Neural progenitor cell (in vitro differentiated cells): ENCODE results near the gene E4F1. TPM values are rescaled to one million over a fixed set of nuclear protein-coding genes. Genes with fewer than 3 reads are reported as not detected.

Source experiments
- DNase-seq: peaks from one replicate; pipeline ENCODE4 v3.0.0-alpha.2; 2016; ENCODE audit warnings: low spot score
- H2AFZ ChIP-seq: fragments of 200-600 bp; sonication (generic); replicated peaks from 2 replicates; pipeline ENCODE4 v1.6.1; 2016; ENCODE audit warnings: antibody characterized with exemption
- H3F3A ChIP-seq: fragments of 200-600 bp; sonication (generic); 2 replicates; pipeline ENCODE4 v1.6.1; 2016; ENCODE audit warnings: antibody characterized with exemption, low read depth
- H3K27ac ChIP-seq: fragments of 200-600 bp; sonication (generic); 2 replicates; pipeline ENCODE4 v1.5.1; 2016; ENCODE audit warnings: mild to moderate bottlenecking
- H3K27me3 ChIP-seq: fragments of 200-600 bp; sonication (generic); 2 replicates; pipeline ENCODE4 v1.6.1; 2016; ENCODE audit warnings: mild to moderate bottlenecking, moderate library complexity
- H3K36me3 ChIP-seq: fragments of 200-600 bp; sonication (generic); 2 replicates; pipeline ENCODE4 v1.5.1; 2016
- H3K4me1 ChIP-seq: fragments of 200-600 bp; sonication (generic); 2 replicates; pipeline ENCODE4 v1.6.1; 2016; ENCODE audit warnings: mixed run types
- H3K4me2 ChIP-seq: fragments of 200-600 bp; sonication (generic); 2 replicates; pipeline ENCODE4 v1.6.1; 2016
- H3K4me3 ChIP-seq: fragments of 200-600 bp; sonication (generic); 2 replicates; pipeline ENCODE4 v1.5.1; 2016
- H3K79me2 ChIP-seq: fragments of 200-600 bp; sonication (generic); 2 replicates; pipeline ENCODE4 v1.6.1; 2016; ENCODE audit warnings: low read depth
- H3K9ac ChIP-seq: fragments of 200-600 bp; sonication (generic); 2 replicates; pipeline ENCODE4 v1.6.1; 2016
- H3K9me3 ChIP-seq: fragments of 200-600 bp; sonication (generic); 2 replicates; pipeline ENCODE4 v1.5.1; 2016; ENCODE audit warnings: low read depth
- H4K20me1 ChIP-seq: fragments of 200-600 bp; sonication (generic); 2 replicates; pipeline ENCODE4 v1.6.1; 2016; ENCODE audit warnings: low read depth
- H3K27ac Mint-ChIP-seq: 3 replicates; pipeline ENCODE4 v1.8.0; 2021; ENCODE audit warnings: mixed read lengths
- H3K27me3 Mint-ChIP-seq: 2 replicates; pipeline ENCODE4 v1.8.0; 2022; ENCODE audit warnings: low read depth, mild to moderate bottlenecking, inconsistent platforms, moderate library complexity, mixed read lengths; ENCODE audit not compliant: insufficient read depth
- H3K36me3 Mint-ChIP-seq: 3 replicates; pipeline ENCODE4 v1.8.0; 2021; ENCODE audit warnings: mixed read lengths
- H3K4me1 Mint-ChIP-seq: 3 replicates; pipeline ENCODE4 v1.8.0; 2021; ENCODE audit warnings: mixed read lengths
- H3K4me3 Mint-ChIP-seq: 3 replicates; pipeline ENCODE4 v1.8.0; 2021; ENCODE audit warnings: mild to moderate bottlenecking, moderate library complexity, mixed read lengths
- H3K9me3 Mint-ChIP-seq: 3 replicates; pipeline ENCODE4 v1.8.0; 2020; ENCODE audit warnings: mixed read lengths
- EZH2 ChIP-seq: fragments of 200-600 bp; sonication (generic); IDR thresholded peaks from 2 replicates; pipeline ENCODE4 v1.6.1; 2017; ENCODE audit warnings: antibody characterized with exemption, mild to moderate bottlenecking, moderate library complexity
- EZH2phosphoT487 ChIP-seq: fragments of 200-600 bp; sonication (generic); IDR thresholded peaks from 2 replicates; pipeline ENCODE4 v1.6.1; 2017; ENCODE audit warnings: antibody characterized with exemption
- total RNA-seq: library from RNA; depleted of rRNA; stranded (reverse); fragments of >200 nt; gene quantifications from 2 replicates; pipeline ENCODE4 v1.2.3, GENCODE V29; 2015; ENCODE audit warnings: low replicate concordance
- TF ChIP-seq, protein P1 (sequence below): fragments of 200-600 bp; sonication (generic); IDR thresholded peaks from 2 replicates; pipeline ENCODE4 v1.5.1; 2017; ENCODE audit warnings: antibody characterized with exemption, mild to moderate bottlenecking

E4F1 gene
- total RNA-seq, 1 donor from 2014 or later, result 7.4 TPM

DNA sequence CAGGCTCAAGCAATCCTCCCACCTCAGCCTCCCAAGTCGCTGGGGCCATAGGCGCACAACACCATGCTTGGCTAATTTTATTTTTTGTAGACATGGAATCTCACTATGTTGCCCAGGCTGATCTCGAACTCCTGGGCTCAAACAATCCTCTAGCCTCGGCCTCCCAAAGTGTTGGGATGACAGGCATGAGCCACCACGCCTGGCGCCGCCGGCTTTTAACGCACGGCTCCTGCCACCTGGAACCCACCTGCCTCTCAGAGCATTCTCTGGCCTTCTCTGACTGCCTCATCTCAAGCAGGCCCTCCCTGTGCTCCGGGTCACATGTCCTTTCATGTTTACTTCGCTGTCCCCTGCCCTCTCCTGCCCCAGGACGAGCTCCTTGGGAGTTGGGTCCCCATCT, 37.3 kb upstream of the E4F1 start:
- no peak for DNase-seq
- no peaks in the 10 kb centered on the region for H3K9me3 Mint-ChIP-seq
- Histone ChIP-seq H3K9me3 (no peaks in the 10 kb centered on the region), H3K79me2 (no peaks in the 10 kb centered on the region), H3K27ac (no peak overlapping the region), H3K4me1 (no peaks in the 10 kb centered on the region), H3K27me3 (no peaks in the 10 kb centered on the region), H3K4me2 (no peak overlapping the region), H4K20me1 (no peaks in the 10 kb centered on the region), H3K4me3 (no peak overlapping the region), H3F3A (no peaks in the 10 kb centered on the region), H3K9ac (no peak overlapping the region), H2AFZ (no peak overlapping the region), H3K36me3 (no peaks in the 10 kb centered on the region)
- H3K4me1 Mint-ChIP-seq, result peaks cover 3% of the 10 kb centered on the region
- H3K36me3 Mint-ChIP-seq, result peaks cover 2% of the 10 kb centered on the region
- no peak for TF ChIP-seq EZH2phosphoT487
- TF ChIP-seq, protein P1, sequence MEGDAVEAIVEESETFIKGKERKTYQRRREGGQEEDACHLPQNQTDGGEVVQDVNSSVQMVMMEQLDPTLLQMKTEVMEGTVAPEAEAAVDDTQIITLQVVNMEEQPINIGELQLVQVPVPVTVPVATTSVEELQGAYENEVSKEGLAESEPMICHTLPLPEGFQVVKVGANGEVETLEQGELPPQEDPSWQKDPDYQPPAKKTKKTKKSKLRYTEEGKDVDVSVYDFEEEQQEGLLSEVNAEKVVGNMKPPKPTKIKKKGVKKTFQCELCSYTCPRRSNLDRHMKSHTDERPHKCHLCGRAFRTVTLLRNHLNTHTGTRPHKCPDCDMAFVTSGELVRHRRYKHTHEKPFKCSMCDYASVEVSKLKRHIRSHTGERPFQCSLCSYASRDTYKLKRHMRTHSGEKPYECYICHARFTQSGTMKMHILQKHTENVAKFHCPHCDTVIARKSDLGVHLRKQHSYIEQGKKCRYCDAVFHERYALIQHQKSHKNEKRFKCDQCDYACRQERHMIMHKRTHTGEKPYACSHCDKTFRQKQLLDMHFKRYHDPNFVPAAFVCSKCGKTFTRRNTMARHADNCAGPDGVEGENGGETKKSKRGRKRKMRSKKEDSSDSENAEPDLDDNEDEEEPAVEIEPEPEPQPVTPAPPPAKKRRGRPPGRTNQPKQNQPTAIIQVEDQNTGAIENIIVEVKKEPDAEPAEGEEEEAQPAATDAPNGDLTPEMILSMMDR, result no peak
- TF ChIP-seq EZH2, result no peak
- H3K27ac Mint-ChIP-seq, result peak overlapping the region; percentile 74
- H3K4me3 Mint-ChIP-seq, result no peak overlapping the region
- peaks cover 9% of the 10 kb centered on the region for H3K27me3 Mint-ChIP-seq

- no peaks in the 10 kb centered on the region for H3K27me3 ChIP-seq
- no peak overlapping the region for H3K9ac ChIP-seq
These were observed 36.9 kb upstream of the E4F1 start for GRCh38 chr16:2186505-2186904.

GRCh38 chr16:2187212-2187611, 36.2 kb upstream of the E4F1 start:
- no peaks in the 10 kb centered on the region for H3K4me1 ChIP-seq
- no peak for DNase-seq
- H2AFZ ChIP-seq, result no peak overlapping the region
- H3K27me3 Mint-ChIP-seq, result peaks cover 6% of the 10 kb centered on the region
- no peaks in the 10 kb centered on the region for H4K20me1 ChIP-seq
- H3K9me3 ChIP-seq, result no peaks in the 10 kb centered on the region
- no peak overlapping the region for H3K4me3 ChIP-seq
- TF ChIP-seq, protein P1, result no peak
- no peak for TF ChIP-seq EZH2phosphoT487
- no peak for TF ChIP-seq EZH2
- H3K9me3 Mint-ChIP-seq, result no peaks in the 10 kb centered on the region
- no peaks in the 10 kb centered on the region for H3K27me3 ChIP-seq
- H3K36me3 ChIP-seq, result no peaks in the 10 kb centered on the region
- no peak overlapping the region for H3K27ac ChIP-seq
- no peaks in the 10 kb centered on the region for H3F3A ChIP-seq
- H3K4me2 ChIP-seq, result no peak overlapping the region
- no peak overlapping the region for H3K27ac Mint-ChIP-seq
- H3K4me3 Mint-ChIP-seq, result no peak overlapping the region
- no peaks in the 10 kb centered on the region for H3K4me1 Mint-ChIP-seq
- no peaks in the 10 kb centered on the region for H3K79me2 ChIP-seq
- no peak overlapping the region for H3K9ac ChIP-seq
- peaks cover under 1% of the 10 kb centered on the region for H3K36me3 Mint-ChIP-seq

More at GRCh38 chr16:2186505-2186904, 36.9 kb upstream of the E4F1 start:
- H3K79me2 ChIP-seq, result no peaks in the 10 kb centered on the region
- H2AFZ ChIP-seq, result no peak overlapping the region
- H3K9me3 ChIP-seq, result no peaks in the 10 kb centered on the region
- H3K4me2 ChIP-seq, result no peak overlapping the region
- H3K36me3 Mint-ChIP-seq, result peaks cover 2% of the 10 kb centered on the region
- TF ChIP-seq EZH2phosphoT487 (no peak), EZH2 (no peak)
- TF ChIP-seq, protein P1, result no peak
- no peak for DNase-seq
- H3K27ac ChIP-seq, result no peak overlapping the region
- H4K20me1 ChIP-seq, result no peaks in the 10 kb centered on the region
- H3K4me3 Mint-ChIP-seq, result no peak overlapping the region
- no peaks in the 10 kb centered on the region for H3K4me1 ChIP-seq
- no peaks in the 10 kb centered on the region for H3K9me3 Mint-ChIP-seq
- H3K4me1 Mint-ChIP-seq, result peaks cover 3% of the 10 kb centered on the region
- H3K36me3 ChIP-seq, result no peaks in the 10 kb centered on the region
- no peaks in the 10 kb centered on the region for H3F3A ChIP-seq
- H3K27ac Mint-ChIP-seq, result peak overlapping the region; percentile 74
- H3K27me3 Mint-ChIP-seq, result peaks cover 9% of the 10 kb centered on the region
- H3K4me3 ChIP-seq, result no peak overlapping the region
